Measurements from ENCODE around the gene MEF2D.

Gene MEF2D

DNA sequence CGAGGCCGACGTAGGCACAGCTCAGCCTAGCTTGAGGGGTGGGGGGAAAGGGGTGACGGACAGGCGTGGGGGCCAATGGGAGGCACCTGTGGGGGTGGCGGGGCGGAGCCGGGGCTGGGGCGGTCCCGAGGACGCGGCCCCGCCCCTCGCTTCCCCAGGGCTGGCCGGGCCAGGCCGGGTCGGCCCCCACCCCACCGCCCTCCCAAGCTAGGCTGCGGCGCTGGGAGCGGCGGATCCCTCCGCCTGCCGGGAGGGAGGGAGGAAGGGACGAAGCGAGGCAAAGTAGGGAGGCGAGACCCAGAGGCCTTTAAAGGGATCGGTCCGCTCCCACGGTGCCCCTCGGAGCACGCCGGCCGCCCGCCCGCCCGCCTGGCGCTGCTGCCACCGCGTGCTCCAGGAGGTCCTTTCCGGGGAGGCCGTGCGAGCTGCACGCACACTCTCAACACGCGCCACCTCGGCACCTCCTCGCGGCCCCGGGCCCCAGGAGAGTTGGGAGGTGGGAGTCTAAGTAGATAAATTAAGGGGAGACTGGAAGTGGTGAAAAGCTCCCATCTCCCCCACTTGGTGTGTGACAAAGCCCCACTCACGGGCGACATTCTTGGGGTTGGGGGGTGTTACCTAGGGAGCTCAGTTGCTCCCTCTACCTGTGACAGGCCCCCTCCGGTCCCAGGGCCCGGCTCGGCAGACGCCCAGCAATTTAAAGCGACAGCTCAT, 375 bp upstream of the MEF2D start:
- FAIRE-seq (peak; percentile 62), DNase-seq (ENCODE audit: low spot score) (peak; percentile 95)

DNA sequence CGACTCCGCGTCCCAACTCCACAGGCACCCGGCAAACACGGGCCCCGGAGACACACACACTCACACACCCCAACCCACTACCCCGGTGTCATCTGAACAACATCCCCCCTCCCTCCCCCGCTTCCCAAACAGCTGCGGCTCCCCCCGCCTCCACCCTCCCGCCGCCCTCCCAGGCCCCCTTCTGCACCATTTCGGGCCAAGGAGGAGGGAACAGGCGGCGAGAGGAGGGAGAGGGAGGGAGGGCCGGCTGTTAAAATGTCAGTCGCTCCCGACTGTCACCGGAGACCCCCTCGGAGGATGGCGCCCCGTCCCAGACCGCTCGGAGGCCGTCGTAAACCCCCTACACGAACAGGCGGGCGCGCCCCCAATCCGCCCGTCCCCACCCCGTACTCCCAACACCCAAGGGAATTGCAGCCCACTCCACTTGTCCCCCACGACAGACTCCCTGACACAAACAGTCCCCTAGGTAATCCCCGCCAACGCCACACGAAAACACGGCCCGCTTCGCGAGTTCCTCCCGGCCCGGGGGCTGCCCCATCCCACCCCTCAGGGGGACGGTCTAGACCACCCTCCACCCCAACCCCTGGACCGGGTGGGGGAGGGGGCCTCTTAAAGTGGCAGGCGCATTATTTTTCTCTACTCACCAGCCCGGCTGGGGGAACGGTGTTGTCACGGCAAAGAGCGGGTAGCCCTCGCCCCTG, 583 bp downstream of the MEF2D start:
- no peak for FAIRE-seq
- no peak for DNase-seq (ENCODE audit: low spot score)

- DNase-seq (ENCODE audit: low spot score) = no peak
- no peak for FAIRE-seq
Measured at GRCh38 chr1:156499194-156499841, 1.3 kb downstream of the MEF2D start.

- FAIRE-seq (no peak), DNase-seq (ENCODE audit: low spot score) (no peak)
Measured at GRCh38 chr1:156498432-156499193, 2.0 kb downstream of the MEF2D start.

DNA sequence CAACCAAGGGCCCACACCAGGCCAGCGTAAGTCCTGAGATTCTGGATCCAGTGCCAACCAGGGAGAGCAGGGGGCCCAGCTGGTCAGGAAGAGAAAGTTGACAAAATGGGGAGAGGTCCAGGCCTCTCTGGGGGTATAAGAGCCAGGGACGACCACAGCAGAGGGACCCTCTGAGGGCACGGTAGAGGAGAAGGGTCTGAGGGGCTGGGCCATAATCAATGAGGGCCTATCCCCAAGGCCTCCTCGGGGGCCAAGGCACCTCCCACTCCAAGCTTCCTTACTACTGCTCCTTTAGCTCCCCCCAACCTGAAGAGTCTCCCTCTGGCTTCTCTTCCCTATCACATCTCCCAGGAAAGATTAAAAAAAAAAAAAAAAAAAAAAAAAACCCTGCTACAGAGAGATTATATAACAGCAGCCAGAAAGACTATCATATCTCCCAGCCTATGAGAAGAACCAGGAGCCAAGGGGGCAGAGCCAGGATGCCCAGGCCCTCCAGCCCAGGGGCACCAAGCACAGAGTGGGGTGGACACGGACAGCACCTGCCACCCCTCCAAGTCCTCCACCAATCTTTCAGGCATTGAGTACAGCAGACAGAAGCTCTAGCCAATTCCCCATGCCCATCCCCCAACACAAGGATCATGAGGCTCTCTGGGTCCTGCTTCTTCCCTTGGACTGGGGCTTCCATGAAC, 2.7 kb downstream of the MEF2D start:
- no peak for DNase-seq (ENCODE audit: low spot score)
- no peak for FAIRE-seq

- FAIRE-seq (no peak), DNase-seq (ENCODE audit: low spot score) (no peak)
Measured at GRCh38 chr1:156497078-156497742, 3.4 kb downstream of the MEF2D start.

DNA sequence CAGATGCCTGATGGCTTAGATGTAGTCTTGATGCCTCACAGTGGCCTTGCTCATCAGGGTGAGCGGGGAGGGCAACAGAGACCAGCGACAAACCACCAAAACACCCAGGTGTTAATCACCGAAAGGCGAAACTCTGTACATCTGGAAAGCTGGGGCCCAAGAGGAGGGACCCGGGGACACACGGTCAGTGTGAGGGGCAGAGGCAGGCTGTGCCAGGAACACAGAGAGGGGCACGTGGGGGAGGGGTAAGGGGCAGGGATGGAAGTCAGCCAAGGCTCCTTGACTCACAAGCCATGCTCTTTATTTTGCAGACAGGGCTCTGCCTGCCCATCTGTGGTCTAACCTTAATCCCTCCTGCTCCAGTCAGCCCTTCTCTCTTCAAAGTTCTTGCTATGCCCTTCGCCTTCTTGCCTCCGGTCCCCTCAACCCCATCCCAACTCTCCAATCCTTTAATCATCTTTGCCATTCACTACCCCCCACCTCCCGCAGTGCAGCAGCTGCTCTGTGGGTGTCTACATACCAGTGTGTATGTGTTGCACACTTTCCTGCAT, 4.3 kb downstream of the MEF2D start:
- DNase-seq (ENCODE audit: low spot score) = no peak
- no peak for FAIRE-seq

DNA sequence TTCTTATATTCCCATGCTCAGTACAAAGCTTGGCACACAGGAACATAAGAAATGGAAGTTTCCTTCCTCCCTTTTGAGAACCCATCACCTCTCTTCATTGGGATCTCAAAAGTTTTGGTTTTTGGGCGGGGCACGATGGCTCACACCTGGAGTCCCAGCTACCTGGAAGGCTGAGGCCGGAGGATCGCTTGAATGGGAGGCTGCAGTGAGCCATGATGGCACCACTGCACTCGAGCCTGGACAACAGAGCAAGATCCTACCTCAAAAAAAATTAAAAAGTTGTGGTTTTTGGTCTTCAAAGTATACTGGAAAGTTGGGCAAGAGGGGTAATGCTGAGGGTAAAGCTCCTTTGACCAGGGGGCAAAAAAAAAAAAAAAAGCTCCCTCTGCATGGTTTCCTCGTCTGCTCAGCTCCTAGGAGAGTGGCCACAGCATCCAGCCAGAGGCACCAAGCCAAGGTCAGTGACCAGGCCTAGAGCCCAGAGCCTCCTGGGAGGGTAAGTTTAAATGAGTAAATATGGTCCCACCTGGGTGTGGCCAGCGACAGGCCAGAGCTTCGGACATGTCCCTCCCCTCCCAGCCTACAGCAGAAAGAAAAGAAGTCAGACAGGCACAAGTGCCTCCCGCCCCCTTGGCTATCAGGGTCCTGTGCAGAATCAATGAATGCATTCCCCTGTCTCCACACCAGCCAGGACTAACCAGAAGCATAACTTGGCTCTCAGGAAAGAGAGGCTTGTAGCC, 5.0 kb downstream of the MEF2D start:
- FAIRE-seq = no peak
- DNase-seq (ENCODE audit: low spot score) = no peak

DNA sequence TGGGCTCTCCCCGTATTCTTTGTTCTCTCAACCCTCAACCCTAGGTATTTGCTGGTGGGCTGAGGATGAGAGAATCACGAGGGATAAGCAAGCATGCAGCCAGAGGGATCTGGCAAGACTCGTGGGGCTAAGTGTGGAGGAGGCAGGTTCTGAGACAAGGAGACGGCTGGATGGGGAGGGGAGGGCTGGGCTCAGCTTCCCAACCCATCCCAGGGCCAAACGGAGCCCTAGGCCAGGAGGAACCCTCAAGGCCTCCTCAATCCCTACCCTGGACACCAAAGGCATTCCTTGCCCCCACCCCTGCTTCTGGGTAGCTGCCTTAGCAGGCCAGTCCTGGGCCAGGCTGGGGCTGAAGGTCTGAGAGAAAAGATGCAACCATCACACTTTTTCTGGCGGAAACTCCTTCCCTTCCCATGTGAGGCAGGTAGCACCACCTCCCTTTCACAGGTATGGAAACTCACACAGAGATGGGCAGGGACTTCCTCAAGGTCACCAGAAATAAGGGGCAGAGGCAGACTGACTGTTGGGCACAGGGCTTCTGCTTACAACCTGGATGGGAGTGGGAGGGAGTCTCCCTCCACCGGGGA, 6.2 kb downstream of the MEF2D start:
- FAIRE-seq (no peak), DNase-seq (ENCODE audit: low spot score) (no peak)

- DNase-seq (ENCODE audit: low spot score) = no peak
- FAIRE-seq = no peak
Measured at GRCh38 chr1:156493742-156494141, 6.8 kb downstream of the MEF2D start.

GRCh38 chr1:156493154-156493631, 7.4 kb downstream of the MEF2D start:
- FAIRE-seq = no peak

GRCh38 chr1:156492591-156493080, 7.9 kb downstream of the MEF2D start:
- DNase-seq (ENCODE audit: low spot score) = no peak

More at GRCh38 chr1:156493154-156493631, 7.4 kb downstream of the MEF2D start:
- no peak for DNase-seq (ENCODE audit: low spot score)

DNA sequence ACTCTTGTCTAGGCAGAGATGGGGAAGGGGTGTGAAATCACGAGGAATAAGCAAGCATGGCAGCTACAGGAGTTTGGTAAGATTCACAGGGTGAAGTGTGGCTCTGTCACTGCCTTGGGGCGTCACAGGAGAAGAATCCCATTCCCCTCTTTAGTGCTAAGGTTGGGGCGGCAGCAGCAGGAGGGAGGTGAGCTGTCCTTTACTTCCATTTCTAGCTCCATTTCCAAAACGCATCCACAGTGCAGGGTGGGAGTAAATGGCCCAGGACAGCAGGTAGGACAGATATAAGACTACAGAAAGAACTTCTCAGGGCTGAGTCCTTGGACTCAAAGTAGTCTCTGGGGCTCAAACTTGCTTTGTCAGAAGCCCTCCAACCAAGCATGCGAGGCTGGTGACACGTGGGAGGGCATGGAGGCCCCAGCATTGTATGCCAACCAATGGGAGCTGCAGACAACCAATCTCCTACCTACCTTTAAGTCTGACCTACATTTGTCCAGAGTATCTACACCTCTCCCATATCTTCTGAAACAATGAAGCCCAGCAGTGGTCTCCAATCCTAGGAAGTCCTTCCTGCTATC, 8.5 kb downstream of the MEF2D start:
- DNase-seq (ENCODE audit: low spot score) (no peak), FAIRE-seq (no peak)

More at GRCh38 chr1:156492591-156493080, 7.9 kb downstream of the MEF2D start:
- no peak for FAIRE-seq

DNA sequence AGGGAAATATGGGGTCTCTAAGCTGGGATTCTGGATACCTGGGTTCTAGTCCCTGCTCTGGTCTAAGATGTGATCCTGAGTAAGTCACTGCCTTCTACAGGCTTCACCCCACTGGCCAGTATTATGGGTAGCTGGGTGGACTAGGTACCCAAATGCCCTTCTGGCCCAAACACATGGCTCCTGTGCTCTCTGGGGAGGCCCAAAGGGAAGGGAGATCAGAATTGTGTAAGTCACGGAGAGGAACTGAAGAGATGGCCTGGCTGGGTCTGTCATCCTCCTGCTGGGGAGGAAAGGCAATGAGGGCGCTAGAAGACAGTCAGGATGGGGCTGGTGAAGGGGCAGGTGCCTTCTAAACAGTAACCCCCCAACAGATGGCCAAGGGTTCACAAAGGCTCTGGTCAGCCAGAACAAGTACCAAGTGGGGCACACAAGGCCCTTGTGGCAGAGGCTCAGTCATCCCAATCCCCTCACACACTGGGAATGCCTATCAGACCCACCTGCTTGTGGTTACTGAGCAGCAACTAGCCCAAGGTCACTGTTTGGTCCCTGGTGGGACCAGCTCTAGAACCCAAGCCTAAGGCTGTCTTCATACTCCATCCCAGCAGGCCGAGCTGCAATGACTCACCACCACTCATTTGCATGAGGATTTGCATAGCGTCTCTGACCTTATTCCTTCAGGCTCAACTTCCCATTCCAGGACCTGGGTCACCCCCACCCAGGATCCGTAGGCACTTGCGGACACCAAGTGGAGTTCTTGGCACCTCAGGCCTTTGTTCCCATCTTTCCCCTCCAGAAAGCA, 9.2 kb downstream of the MEF2D start:
- FAIRE-seq (no peak), DNase-seq (ENCODE audit: low spot score) (no peak)

- FAIRE-seq = no peak
- DNase-seq (ENCODE audit: low spot score) = peak; percentile 49
Measured at GRCh38 chr1:156490401-156491032, 10.1 kb downstream of the MEF2D start.

GRCh38 chr1:156489935-156490293, 10.7 kb downstream of the MEF2D start:
- DNase-seq (ENCODE audit: low spot score) (no peak), FAIRE-seq (no peak)
